ENCODE measurements around the gene CLCA1.

- TF ChIP-seq CTCF (IDR thresholded peaks at IDR 0.05) (no peak), EP300 (IDR thresholded peaks at IDR 0.05) (no peak)
Measured at GRCh38 chr1:86491171-86491950, 22.6 kb downstream of the CLCA1 start.

All from sigmoid colon (tissue), 4 donors.